Sigmoid colon (tissue), 7 donors: ENCODE measurements around the gene RABGAP1L. TPM values are rescaled to one million over a fixed set of nuclear protein-coding genes. Genes with fewer than 3 reads are reported as not detected.

Experiments used
- DNase-seq: peaks from one replicate; pipeline ENCODE4 v3.0.0-alpha.2; 2019
- H3K27ac ChIP-seq, 4 donors: fragments of 200-600 bp; sonication (generic); one replicate each; pipeline ENCODE4 v1.5.1; 2016 to 2019; ENCODE audit warnings: mild to moderate bottlenecking in 1 of 4
- H3K27me3 ChIP-seq, 3 donors: fragments of 200-600 bp; sonication (generic); one replicate each; pipeline ENCODE4 v1.5.1; 2019; ENCODE audit warnings: mild to moderate bottlenecking in 1 of 3
- H3K36me3 ChIP-seq, 4 donors: fragments of 200-600 bp; sonication (generic); one replicate each; pipeline ENCODE4 v1.5.1; 2016 to 2019
- H3K4me1 ChIP-seq, 4 donors: fragments of 200-600 bp; sonication (generic); one replicate each; pipeline ENCODE4 v1.5.1; 2017 to 2019
- H3K4me3 ChIP-seq, 4 donors: fragments of 200-600 bp; sonication (generic); one replicate each; pipeline ENCODE4 v1.5.1; 2017 to 2019; ENCODE audit warnings: mild to moderate bottlenecking in 2 of 4, moderate library complexity in 1 of 4
- H3K9me3 ChIP-seq, 4 donors: fragments of 200-600 bp in 3 of 4; sonication (generic) in 3 of 4; one replicate each; pipeline versions ENCODE4 v1.5.1 to v1.6.1; 2013 to 2019
- EP300 ChIP-seq, 4 donors: sonication (generic); formaldehyde crosslinking; IDR thresholded peaks; one replicate each; pipeline ENCODE4 v1.6.1; 2017; ENCODE audit warnings: antibody characterized with exemption in 4 of 4
- POLR2A ChIP-seq, 2 donors: fragments of 450-650 bp; IDR thresholded peaks; one replicate each; pipeline ENCODE4 v1.6.1; 2016; ENCODE audit warnings: antibody characterized with exemption in 2 of 2, mild to moderate bottlenecking in 2 of 2, moderate library complexity in 2 of 2
- POLR2AphosphoS5 ChIP-seq, 4 donors: sonication (generic); formaldehyde crosslinking; IDR thresholded peaks; one replicate each; pipeline ENCODE4 v1.6.1; 2017; ENCODE audit warnings: antibody characterized with exemption in 4 of 4
- WGBS, 2 donors: extraction: QIAGEN DNeasy Blood & Tissue Kit; methylation state at CpG; one replicate each; pipeline ENCODE4 v1.1.7; 2013; 5-methylcytosine and 5-hydroxymethylcytosine counted together
- intact Hi-C: fragments of 100-400 bp; cut with DNase I; formaldehyde crosslinking; loops from one replicate; pipeline ENCODE4 v1.15.1; 2023
- polyA plus RNA-seq, 3 donors: library from polyadenylated mRNA; stranded (reverse); fragments of 200-250 nt; gene quantifications; one replicate each; pipeline ENCODE4 v1.2.3, GENCODE V29; 2013
- total RNA-seq, 4 donors: library from RNA; depleted of rRNA; stranded (reverse); fragments of >200 nt; gene quantifications; one replicate each; pipeline ENCODE4 v1.1.0, GENCODE V29; 2016
- TF ChIP-seq, protein P1 (sequence below), 4 experiments: fragments of 450-650 bp in 3 of 4; fragments of 200-600 bp in 1 of 4; IDR thresholded peaks; one replicate each; pipeline ENCODE4 v1.5.1; 2016 to 2019; ENCODE audit warnings: antibody characterized with exemption in 4 of 4, mild to moderate bottlenecking in 3 of 4, moderate library complexity in 2 of 4
- donor health status: healthy with polysubstance abuse.
- donor health status: Bipolar disorder and iron deficiency.
- donor health status: healthy.

The RABGAP1L gene
- total and polyA plus RNA-seq, 7 donors: 25.2 to 42.9 (median 35.4) TPM

DNA sequence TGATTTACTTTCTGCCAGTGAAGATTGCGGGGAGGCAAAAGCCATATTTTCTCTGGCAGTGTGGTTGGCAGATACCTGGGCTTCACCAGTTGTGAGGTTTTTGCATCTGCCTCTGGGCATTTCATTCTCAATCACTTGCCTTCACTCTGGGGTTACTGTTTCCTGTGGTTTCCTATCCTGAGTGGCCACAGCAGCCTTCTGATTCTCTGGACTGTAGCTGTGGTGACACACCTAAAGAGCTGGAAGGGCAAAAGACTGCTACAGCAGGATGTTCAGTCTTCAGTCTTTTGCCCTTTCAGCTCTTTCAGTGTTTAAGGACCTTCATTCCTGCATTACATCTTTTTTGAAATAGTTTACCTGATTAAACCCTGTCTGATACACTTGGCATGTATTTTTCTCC is 237.9 kb downstream of the RABGAP1L start:
- no peak for TF ChIP-seq EP300 (IDR thresholded peaks at IDR 0.05)
- WGBS, 2 donors: 95 to 100% methylated on average over 1 of the region's 1 CpG
- intact Hi-C loops: no loop called here

DNA sequence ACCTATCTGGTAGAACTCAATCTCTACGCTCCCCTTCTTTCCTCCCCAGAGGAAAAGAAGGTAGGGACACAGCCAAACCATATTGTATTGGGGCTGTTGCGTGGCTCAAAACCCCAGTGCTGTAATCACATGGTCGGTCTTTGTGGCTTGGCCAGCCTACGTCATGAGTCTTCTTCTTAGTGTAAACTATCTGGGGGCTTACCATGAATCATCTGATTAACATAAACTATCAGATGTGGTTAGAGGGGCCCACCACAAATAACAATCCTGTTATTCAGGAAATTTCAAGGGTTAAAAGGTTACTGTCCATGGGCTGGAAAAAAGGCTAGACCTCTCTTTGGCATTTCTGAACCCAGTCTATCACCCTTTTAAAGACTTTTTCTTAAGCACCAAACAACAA is 238.9 kb downstream of the RABGAP1L start:
- H3K36me3 ChIP-seq: peaks cover 0 to 18% (median 0%) of the 10 kb centered on the region in 4 donors
- TF ChIP-seq, protein P1, sequence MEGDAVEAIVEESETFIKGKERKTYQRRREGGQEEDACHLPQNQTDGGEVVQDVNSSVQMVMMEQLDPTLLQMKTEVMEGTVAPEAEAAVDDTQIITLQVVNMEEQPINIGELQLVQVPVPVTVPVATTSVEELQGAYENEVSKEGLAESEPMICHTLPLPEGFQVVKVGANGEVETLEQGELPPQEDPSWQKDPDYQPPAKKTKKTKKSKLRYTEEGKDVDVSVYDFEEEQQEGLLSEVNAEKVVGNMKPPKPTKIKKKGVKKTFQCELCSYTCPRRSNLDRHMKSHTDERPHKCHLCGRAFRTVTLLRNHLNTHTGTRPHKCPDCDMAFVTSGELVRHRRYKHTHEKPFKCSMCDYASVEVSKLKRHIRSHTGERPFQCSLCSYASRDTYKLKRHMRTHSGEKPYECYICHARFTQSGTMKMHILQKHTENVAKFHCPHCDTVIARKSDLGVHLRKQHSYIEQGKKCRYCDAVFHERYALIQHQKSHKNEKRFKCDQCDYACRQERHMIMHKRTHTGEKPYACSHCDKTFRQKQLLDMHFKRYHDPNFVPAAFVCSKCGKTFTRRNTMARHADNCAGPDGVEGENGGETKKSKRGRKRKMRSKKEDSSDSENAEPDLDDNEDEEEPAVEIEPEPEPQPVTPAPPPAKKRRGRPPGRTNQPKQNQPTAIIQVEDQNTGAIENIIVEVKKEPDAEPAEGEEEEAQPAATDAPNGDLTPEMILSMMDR (IDR thresholded peaks at IDR 0.05): no peak
- no peak for TF ChIP-seq POLR2AphosphoS5 (IDR thresholded peaks at IDR 0.05)
- no peak for TF ChIP-seq POLR2A (IDR thresholded peaks at IDR 0.05)
- TF ChIP-seq EP300 (IDR thresholded peaks at IDR 0.05): no peak
- H3K27ac ChIP-seq: no peak overlapping the region
- intact Hi-C loops: no loop called here
- no peaks in the 10 kb centered on the region for H3K27me3 ChIP-seq
- H3K4me1 ChIP-seq: no peaks in the 10 kb centered on the region
- WGBS, 2 donors: 75 to 80% methylated on average over 4 of the region's 4 CpGs
- DNase-seq: no peak
- no peak overlapping the region for H3K4me3 ChIP-seq
- no peaks in the 10 kb centered on the region for H3K9me3 ChIP-seq

More for the DNA sequence above, 237.9 kb downstream of the RABGAP1L start:
- no peak overlapping the region for H3K4me3 ChIP-seq
- no peaks in the 10 kb centered on the region for H3K9me3 ChIP-seq
- H3K27me3 ChIP-seq: no peaks in the 10 kb centered on the region
- peaks cover 0 to 19% (median 0%) of the 10 kb centered on the region in 4 donors for H3K36me3 ChIP-seq
- H3K27ac ChIP-seq: no peak overlapping the region
- no peaks in the 10 kb centered on the region for H3K4me1 ChIP-seq
- no peak for DNase-seq

DNA sequence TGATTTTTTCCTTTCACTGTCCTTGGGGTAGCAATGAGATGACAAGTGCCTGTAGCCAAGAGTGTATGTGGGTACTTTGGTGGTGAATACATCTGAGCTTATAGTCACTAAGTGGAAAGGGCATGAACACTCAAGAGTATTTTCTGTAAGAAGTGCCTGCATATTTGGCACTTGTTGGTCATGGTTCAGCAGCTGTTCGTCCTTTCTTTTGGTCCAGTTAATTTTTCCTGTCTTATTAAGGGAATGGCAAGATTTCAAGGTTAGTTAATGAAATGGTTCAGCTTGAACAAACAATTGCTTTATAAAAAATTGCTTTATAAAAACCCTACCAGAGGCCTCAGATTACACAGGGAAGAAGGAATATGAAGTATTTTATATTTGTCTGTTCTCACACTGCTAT is 239.9 kb downstream of the RABGAP1L start:
- intact Hi-C loops: no loop called here
- Histone ChIP-seq H3K27ac (no peak overlapping the region), H3K9me3 (no peaks in the 10 kb centered on the region), H3K4me1 (no peaks in the 10 kb centered on the region), H3K4me3 (no peak overlapping the region), H3K27me3 (no peaks in the 10 kb centered on the region), H3K36me3 (peaks cover 0 to 8% (median 0%) of the 10 kb centered on the region in 4 donors)
- 79 to 92% methylated on average over 1 of the region's 1 CpG for WGBS, 2 donors
- no peak for TF ChIP-seq EP300 (IDR thresholded peaks at IDR 0.05)
- TF ChIP-seq, protein P1 (IDR thresholded peaks at IDR 0.05): no peak
- TF ChIP-seq POLR2A (IDR thresholded peaks at IDR 0.05): no peak
- no peak for TF ChIP-seq POLR2AphosphoS5 (IDR thresholded peaks at IDR 0.05)
- DNase-seq: no peak

DNA sequence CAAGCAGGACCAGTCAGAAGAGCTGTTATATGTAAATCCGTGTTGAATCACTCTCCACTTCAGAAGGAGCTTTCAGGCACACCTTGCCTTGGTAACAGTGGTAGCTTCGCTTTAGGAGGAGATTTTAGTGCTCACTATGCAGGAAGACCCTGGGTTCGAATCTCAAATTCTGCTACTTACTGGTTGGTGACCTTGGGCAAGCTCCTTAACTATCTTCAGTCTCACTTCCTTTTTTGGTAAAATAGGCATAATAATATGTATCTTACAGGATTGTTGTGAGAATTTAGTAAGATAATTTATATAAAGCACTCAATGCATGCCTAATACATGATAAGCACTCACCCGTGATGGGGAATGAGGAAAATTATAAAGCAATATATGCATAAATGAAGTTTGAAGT is 241.8 kb downstream of the RABGAP1L start:
- Histone ChIP-seq H3K4me3 (no peak overlapping the region), H3K9me3 (no peaks in the 10 kb centered on the region), H3K4me1 (no peaks in the 10 kb centered on the region), H3K27me3 (no peaks in the 10 kb centered on the region), H3K27ac (no peak overlapping the region), H3K36me3 (peaks cover 0 to 8% (median 0%) of the 10 kb centered on the region in 4 donors)
- 95 to 96% methylated on average over 4 of the region's 4 CpGs for WGBS, 2 donors
- no peak for DNase-seq
- intact Hi-C loops: no loop called here
- no peak for TF ChIP-seq POLR2AphosphoS5 (IDR thresholded peaks at IDR 0.05)

DNA sequence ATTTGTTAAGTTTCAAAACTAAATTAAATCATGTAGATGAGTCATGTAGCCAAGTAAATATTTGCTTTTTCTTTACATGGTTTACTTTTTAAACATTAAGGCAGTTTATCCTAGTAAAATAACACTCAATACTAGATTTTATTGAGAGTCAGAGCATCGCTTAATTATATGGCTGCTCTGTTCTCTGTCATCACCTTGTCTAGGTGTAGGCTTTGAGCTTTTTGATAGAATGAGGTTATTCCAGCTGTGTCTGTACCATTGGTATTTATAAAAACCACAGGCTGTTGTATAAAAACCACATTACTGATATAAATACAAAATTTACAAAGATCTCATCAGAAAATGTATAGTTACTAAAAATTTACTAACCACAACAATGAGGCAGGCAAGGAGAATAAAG is 245.9 kb downstream of the RABGAP1L start:
- Histone ChIP-seq H3K27ac (no peak overlapping the region), H3K4me3 (no peak overlapping the region), H3K36me3 (no peaks in the 10 kb centered on the region), H3K4me1 (no peaks in the 10 kb centered on the region), H3K27me3 (no peaks in the 10 kb centered on the region), H3K9me3 (no peaks in the 10 kb centered on the region)
- WGBS, 2 donors: 14 to 75% methylated on average over 1 of the region's 1 CpG
- TF ChIP-seq, protein P1 (IDR thresholded peaks at IDR 0.05): no peak
- TF ChIP-seq EP300 (IDR thresholded peaks at IDR 0.05) (no peak), POLR2A (IDR thresholded peaks at IDR 0.05) (no peak), POLR2AphosphoS5 (IDR thresholded peaks at IDR 0.05) (no peak)
- intact Hi-C loops: no loop called here
- DNase-seq: no peak

DNA sequence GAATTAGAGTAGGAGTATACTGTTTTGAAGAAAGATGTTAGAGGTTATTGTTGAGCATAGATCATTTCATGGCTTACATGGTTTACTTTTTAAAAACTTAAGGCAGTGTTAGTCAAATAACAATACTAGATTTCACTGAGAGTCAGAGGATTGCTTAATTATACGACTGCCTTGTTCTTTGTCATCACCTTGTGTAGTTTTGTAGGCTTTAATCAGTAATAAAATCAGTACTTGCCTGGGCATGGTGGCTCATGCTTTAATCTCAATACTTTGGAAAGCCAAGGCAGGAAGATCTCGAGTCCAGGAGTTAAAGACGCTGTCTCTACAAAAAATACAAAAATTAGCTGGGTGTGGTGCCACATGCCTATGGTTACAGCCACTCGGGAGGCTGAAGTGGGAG is 247.1 kb downstream of the RABGAP1L start:
- Histone ChIP-seq H3K27ac (no peak overlapping the region), H3K4me1 (no peaks in the 10 kb centered on the region), H3K27me3 (no peaks in the 10 kb centered on the region), H3K4me3 (no peak overlapping the region), H3K36me3 (no peaks in the 10 kb centered on the region), H3K9me3 (no peaks in the 10 kb centered on the region)
- intact Hi-C loops: no loop called here
- WGBS, 2 donors: 93 to 95% methylated on average over 4 of the region's 4 CpGs
- TF ChIP-seq POLR2A (IDR thresholded peaks at IDR 0.05): no peak
- no peak for TF ChIP-seq POLR2AphosphoS5 (IDR thresholded peaks at IDR 0.05)
- TF ChIP-seq, protein P1 (IDR thresholded peaks at IDR 0.05): no peak
- TF ChIP-seq EP300 (IDR thresholded peaks at IDR 0.05): no peak
- DNase-seq: no peak
